Cardiac septum (tissue), 1 donor: ENCODE results near the gene BIN2. TPM values are rescaled to one million over a fixed set of nuclear protein-coding genes. Genes with fewer than 3 reads are reported as not detected.
A peak's percentile ranks its signal among the peaks of the same experiment; 100 is the strongest.

ENCODE experiments used
- DNase-seq: peaks from one replicate; pipeline ENCODE4 v3.0.0-alpha.2; 2020; ENCODE audit warnings: low spot score
- intact Hi-C: fragments of 100-400 bp; cut with DNase I; formaldehyde crosslinking; loops from one replicate; pipeline ENCODE4 v1.14.0; 2022
- long read RNA-seq: library from polyadenylated mRNA; unstranded; transcript quantifications from one replicate; pipeline ENCODE4 v2.0.0, GENCODE V29; 2021
- total RNA-seq: library from RNA; stranded (reverse); fragmentation: NEBNext Ultra II Directional; extraction: Animal tissue kit (Norgen Biotek cat#: 25700); gene quantifications from one replicate; pipeline ENCODE4 v1.2.1, GENCODE V29; 2021
- donor health status: DM: no; HTN: no; CAD: no.

BIN2 gene
- total RNA-seq: 2.4 TPM
- long read RNA-seq, partial matches to known transcripts: 1 of 4 reads
- long read RNA-seq, other reads (novel, unspliced or antisense): 1 of 4 reads

DNA sequence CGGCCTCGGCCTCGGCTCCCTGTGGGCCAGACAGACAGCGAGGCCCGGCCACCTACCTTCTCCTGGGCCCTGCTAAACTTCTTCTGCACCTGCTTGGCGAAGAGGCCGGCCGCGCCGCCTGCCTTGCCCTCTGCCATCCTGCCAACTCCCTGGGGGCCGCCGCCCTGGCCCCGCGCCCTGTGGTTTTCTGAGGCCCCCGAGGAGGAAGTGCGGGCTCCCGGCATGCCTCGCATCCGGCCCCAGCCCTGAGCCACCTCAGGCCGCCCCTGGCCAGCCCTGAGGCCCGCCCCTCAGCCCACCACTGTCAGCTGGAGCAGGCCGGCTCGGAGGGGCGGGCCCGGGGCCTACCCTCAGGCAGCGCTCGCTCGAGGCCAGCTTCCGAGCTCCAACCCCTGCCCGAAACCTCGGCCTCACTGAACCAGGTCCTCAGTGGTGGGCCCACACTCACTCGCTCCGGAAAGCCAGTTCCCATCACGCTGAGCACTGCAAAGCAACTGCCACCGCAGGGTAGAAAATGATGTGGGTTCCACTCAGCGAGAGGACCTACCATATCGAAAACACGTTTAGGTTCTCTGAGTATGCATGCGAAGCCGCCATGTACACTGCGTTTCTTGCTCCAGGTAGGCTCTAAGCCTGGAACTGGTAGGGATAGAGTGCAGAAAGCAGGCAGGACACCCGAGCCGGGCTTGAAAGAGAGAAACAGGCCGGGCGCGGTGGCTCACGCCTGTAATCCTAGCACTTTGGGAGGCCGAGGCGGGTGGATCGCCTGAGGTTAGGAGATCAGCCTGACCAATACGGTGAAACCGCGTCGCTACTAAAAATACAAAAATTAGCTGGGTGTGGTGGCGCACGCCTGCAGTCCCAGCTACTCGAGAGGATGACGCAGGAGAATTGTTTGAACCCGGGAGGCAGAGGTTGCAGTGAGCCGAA is at the start of gene BIN2:
Gene BIN2, minus strand, starts transcription at position 209 of the 930 bp plus-strand sequence. Its CDS starts 72 bp downstream, at position 137.
- intact Hi-C loops: no loop called here
- DNase-seq: peak; percentile 84

DNA sequence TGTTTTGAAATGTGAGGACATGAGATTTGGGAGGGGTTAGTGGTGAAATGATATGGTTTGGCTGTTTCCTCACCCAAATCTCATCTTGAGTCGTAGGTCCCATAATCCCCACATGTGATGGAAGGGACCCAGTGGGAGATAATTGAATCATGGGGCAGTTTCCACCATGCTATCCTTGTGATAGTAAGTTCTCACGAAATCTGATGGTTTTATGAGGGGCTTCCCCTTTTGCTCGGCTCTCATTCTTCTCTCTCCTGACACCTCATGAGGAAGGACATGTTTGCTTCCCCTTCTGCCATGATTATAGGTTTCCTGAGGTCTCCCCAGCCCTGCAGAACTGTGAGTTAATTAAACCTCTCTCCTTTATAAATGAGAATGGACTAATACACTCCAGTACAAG is 49.2 kb upstream of the BIN2 start:
- intact Hi-C loops: no loop called here
- no peak for DNase-seq

- DNase-seq: no peak
- intact Hi-C loops: no loop called here
Observed at GRCh38 chr12:51372021-51372420, 48.0 kb upstream of the BIN2 start.

GRCh38 chr12:51371295-51371953 is 47.5 kb upstream of the BIN2 start:
- intact Hi-C loops: no loop called here
- DNase-seq: no peak

GRCh38 chr12:51370667-51371066 is 46.7 kb upstream of the BIN2 start:
- intact Hi-C loops: no loop called here

DNA sequence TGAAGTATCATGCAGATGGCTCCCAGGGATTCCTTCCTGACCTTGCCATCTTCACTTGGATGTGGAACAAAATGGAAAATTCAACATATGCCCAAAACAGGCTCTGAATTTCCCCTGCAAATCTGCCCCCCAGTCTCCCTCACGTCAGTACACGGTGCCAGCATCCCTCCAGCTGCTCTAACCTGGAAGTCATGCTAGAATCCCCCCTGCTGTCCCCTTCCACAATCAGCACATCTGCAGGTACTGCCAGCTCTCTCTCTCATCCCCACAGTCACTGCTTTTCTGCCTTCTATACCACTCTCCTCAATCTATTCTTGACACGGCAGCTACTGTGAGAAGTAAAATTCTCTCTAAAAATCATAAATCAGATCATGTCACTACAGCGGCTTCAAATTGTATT is 45.6 kb upstream of the BIN2 start:
- no peak for DNase-seq
- intact Hi-C loops: no loop called here

More at GRCh38 chr12:51370667-51371066, 46.7 kb upstream of the BIN2 start:
- no peak for DNase-seq

GRCh38 chr12:51368640-51369517 is 44.9 kb upstream of the BIN2 start:
- peak; percentile 80 for DNase-seq
- intact Hi-C loops: no loop called here

GRCh38 chr12:51365276-51365675 is 41.3 kb upstream of the BIN2 start:
- intact Hi-C loops: no loop called here

DNA sequence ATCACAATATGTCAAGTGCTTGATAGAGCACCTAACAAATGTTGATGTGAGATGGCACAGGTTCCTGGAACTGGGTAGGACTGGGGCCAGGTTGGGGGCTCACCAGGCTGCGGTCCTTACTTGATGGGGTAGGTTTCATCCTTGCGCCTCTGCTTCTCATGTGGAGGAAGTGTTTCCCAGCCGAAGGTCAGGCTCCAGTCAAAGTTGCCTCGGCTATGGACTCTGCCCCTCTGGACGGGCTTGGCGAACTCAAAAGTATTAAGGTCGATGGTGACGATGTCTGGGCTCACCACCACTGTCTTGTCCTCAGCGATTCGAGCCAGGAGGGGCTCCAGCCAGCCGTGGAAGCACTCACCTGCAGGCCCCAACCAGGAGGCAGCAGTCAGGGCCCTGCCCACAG is 40.0 kb upstream of the BIN2 start:
- no peak for DNase-seq
- intact Hi-C loops: no loop called here

More at GRCh38 chr12:51365276-51365675, 41.3 kb upstream of the BIN2 start:
- DNase-seq: no peak

DNA sequence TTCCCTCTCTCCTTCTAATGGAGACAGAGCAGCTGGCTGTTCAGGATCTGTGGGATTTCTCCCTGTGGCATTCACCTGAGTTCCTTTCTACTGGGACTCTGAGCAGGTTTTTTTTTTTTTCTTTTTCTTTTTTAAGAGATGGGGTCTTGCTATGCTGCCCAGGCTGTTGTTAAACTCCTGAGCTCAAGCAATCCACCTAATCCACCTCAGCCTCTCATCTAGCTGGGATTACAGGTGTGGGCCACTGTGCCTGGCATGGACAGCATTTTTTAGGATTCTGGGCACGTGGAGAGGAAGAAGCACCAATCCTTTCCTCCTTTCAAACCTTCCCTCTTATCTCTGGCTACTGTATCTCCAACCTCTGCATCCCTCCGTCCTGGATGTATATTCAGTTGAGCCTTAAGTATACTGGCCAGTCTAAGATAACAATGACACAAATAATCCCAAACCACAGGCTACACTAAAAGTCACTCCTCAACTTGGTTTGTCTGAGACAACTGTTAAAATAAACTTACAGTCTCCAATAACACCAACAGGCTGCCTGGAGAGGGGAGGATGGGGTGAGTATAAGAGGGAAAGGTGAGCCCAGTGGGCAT is 38.9 kb upstream of the BIN2 start:
- DNase-seq: no peak
- intact Hi-C loops: no loop called here

DNA sequence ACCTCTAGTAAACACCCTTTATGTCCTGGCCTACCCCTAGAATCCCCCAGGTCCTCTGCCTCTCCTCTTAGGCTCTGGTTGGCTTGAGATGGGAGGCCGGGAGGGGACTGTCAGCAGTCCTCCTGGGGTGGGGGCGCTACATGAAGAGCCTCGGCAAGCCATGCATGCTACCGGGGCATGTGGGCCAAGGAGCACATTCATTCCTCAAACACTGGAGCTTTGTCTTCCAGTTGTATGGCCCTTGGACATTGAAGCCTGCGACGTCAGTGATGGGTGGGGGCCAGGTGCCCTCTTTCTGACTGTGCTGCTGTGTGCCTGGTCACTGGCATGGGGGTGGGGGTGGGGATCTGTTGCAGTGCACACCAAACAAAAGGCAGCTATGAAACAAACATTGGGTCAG is 38.3 kb upstream of the BIN2 start:
- no peak for DNase-seq
- intact Hi-C loops: no loop called here

DNA sequence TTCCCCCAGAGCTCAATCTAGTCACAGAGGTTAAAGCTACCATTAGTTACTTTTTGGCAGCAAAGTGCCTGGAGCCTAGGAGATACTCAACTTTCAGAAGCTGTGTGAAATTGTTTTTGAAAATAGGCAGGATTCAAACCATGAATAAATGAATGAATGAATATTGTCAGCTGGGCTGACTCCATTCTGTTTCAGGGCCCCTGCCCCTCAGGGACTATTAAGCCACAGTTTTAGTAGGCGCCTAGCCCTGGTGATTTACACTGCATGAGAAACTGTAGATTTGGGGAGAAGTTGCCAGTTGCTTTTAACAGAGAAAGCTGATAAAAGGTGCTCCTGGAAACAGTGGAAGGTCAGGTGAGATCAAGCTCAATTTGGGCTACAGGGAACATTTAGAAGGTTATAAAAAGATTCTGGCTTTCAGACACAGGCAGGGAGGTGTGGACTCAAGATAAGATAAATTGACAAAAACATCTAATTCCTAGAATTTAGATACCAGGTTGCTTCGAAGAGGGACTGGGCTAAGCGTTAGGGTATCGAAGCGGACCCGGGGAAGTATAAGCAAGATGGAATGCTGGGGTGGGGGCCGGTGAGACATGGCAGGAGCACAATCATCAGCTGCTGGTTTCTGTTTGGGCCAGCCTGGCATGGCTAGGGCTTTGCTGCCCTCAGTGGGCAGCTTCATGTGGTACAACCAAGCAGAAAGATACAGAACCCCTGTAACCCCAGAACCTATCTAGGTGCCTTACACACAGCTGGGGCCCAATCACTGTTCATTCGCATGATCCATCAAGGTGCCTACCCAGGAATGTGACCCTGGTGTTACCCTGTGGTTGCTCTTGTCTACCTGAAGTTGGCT is 37.4 kb upstream of the BIN2 start:
- no peak for DNase-seq
- intact Hi-C loops: no loop called here

DNA sequence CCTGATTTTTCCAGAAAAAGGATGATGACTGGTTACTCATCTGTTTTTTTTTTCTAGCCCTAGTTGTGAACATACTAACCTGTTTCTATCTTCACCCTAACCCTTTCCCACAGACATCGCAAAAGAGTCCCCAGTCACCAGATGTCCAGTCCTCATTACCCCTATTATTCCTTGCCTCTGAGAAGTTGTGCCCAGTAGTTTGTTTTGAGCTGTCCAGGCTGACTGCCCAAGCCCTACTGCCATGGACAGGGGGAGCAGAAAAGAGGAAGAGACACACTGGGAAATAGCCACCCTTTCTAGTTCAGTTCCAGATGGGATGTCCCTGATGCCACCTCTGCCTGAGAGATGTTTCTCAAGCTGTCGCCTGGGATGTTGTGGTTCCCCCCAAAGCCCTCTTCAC is 36.3 kb upstream of the BIN2 start:
- intact Hi-C loops: no loop called here
- DNase-seq: no peak

DNA sequence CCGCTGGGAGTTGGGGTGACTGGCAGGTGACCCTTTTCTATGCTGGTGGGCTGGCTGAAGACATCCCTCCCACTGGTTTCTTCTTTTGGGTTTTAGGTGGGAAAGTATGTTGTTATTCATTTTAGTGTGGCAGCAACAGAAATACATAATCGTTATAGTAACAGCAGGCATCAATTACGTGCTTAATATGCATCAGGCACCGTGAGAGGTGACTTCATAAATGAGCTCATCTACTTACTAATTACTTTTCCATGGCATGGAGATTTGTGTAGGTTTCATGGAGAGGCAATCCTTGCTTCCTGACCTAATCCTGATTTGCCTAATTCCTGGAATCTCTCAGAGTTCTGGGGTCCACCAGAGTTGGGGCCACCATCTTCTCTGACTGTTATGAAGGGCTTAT is 35.9 kb upstream of the BIN2 start:
- no peak for DNase-seq
- intact Hi-C loops: no loop called here

GRCh38 chr12:51358496-51358895 is 34.5 kb upstream of the BIN2 start:
- intact Hi-C loops: no loop called here
- no peak for DNase-seq

GRCh38 chr12:51357374-51358047 is 33.5 kb upstream of the BIN2 start:
- intact Hi-C loops: no loop called here
- DNase-seq: no peak

DNA sequence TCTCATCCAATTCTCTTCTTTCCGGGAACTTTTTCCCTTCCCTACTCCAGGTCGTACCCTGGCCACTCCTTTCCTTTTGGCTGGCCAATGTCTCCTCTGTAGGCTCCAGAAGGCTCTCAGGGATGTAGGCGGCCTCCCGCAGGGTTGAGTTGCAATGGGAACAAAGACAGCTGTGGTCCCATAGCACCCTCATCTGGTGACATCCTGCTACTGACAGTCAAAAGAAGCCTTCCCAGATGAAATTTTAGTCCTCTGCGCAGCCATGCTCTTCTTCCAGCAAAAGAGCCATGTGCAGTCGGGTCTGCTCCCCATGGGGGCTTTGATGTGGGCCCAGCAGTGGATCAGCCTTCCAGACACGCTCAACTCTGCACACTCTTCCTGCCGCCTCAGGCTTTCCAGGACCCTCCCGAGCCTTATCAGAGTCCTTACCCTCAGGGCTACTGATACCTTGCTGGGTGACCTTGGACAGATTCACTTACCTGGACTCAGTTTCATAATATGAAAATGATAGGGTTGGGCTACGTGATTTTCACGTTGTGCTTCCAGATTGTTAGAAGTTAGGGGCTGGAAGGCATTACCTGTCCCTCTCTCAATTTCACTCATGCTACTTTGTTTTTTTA is 28.0 kb upstream of the BIN2 start:
- DNase-seq: no peak
- intact Hi-C loops: no loop called here

- no peak for DNase-seq
- intact Hi-C loops: no loop called here
Observed at GRCh38 chr12:51349026-51349425, 25.1 kb upstream of the BIN2 start.
